HG03108 (cell line): Measurements from ENCODE around the gene ZDHHC22.

Experiments
- ATAC-seq: cut with Tn5 transposase; IDR thresholded peaks from one replicate; pipeline ENCODE4 v1.9.1; 2021; ENCODE audit warnings: moderate library complexity; ENCODE audit not compliant: unreplicated experiment

Gene ZDHHC22

DNA sequence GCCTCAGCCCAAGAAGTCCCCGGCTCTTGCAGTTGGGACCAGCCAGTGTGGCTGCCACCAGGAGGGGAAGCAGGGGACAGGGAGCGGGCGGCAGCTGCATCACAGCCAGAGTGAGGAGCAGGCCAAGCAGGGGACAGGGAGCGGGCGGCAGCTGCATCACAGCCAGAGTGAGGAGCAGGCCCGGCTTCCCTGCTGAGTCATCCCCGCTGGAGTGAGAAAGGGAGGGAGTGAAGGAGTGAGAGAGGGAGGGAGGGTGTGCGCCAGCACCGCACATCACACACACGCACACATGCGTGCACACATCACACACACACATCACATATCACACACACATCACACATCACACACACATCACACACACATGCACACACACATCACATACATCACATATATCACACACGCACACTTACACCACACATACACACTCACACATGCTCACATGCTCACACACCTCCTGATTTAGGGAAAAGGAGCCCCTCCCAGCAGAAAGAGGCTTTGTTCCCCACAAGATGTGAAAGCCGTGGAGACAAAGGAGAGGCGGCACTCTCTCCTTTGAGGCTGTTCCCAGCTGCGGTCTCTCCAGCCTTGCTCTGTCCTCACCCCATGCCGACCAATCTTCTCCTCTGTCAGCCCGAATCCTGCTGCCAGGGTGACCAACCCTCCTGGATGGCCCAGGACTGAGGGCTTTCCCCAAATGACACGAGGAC is 16.7 kb upstream of the ZDHHC22 start:
- ATAC-seq = no peak

GRCh38 chr14:77157740-77158139 is 16.1 kb upstream of the ZDHHC22 start:
- ATAC-seq = no peak

GRCh38 chr14:77155083-77155482 is 13.5 kb upstream of the ZDHHC22 start:
- ATAC-seq = no peak

DNA sequence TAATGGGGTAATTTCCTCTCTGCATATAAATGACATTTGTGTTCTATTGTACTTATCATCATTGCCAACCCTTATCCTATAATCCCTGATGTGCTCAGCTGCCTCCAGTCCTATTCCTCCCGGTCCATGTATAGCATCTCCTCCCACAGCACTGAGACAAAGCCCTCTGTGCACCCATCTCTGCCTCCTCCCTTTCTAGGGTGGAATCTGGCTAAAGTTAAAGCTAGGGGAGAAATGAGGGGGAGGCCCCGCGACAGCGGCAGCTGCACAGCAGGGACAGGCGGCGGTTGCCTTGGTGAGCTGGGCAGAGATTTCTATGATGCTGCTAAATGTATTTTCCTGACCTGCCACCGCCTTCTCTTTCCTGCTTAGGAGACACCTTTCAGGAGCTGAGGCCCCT is 12.8 kb upstream of the ZDHHC22 start:
- ATAC-seq = no peak

GRCh38 chr14:77153802-77154201 is 12.2 kb upstream of the ZDHHC22 start:
- no peak for ATAC-seq

- ATAC-seq = no peak
Measured at GRCh38 chr14:77151918-77152588, 10.5 kb upstream of the ZDHHC22 start.

DNA sequence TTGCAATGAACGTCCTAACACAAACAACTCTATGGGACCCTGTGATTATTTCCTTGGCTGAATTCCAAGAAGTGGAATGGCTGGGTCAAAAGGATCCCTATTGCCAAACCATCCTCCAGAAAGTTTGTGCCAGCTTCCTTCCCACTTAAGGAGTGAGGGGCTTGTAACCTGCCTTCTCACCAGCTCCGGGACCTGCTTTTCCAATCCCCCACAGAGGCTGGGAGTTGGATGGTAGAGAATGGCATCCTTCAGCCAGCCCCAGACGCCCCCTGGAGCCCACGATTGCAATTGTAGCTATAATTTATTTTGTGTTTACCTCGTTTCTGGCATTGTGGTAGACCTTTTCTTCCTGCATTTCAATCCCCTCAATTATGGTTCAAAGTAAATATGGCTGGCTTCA is 9.7 kb upstream of the ZDHHC22 start:
- no peak for ATAC-seq

DNA sequence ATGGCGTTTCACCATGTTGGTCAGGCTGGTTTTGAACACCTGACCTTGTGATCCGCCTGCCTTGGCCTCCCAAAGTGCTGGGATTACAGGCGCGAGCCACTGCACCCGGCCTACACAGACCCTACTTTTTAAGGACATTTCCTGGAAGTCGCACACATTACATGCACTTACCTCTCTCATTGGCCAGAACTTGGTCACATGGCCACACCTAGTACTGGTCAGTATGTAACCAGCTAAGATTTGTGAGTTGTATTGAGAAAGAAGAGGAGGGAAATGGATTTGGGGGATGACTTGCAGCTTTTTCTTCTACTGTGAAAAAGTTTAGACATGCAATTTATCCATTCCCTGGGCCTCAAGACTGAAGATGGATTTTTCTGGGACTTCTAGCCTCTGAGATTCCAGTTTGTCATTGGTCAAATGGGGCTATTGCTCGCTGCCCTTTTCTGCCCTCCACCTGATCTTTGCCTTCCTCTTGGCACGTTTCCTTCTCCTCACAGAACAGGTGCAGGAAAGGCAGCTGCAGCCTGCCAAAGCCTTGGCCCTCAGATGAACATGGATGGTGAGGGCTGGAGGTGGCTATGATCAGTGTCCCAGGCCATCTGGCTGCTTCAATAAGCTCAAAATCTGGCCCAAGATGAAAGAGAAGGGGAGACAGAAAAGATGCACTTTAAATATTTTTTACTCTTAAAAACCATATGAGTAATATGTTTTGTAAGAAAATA is 7.1 kb upstream of the ZDHHC22 start:
- no peak for ATAC-seq

- no peak for ATAC-seq
Measured at GRCh38 chr14:77145975-77146740, 4.6 kb upstream of the ZDHHC22 start.

DNA sequence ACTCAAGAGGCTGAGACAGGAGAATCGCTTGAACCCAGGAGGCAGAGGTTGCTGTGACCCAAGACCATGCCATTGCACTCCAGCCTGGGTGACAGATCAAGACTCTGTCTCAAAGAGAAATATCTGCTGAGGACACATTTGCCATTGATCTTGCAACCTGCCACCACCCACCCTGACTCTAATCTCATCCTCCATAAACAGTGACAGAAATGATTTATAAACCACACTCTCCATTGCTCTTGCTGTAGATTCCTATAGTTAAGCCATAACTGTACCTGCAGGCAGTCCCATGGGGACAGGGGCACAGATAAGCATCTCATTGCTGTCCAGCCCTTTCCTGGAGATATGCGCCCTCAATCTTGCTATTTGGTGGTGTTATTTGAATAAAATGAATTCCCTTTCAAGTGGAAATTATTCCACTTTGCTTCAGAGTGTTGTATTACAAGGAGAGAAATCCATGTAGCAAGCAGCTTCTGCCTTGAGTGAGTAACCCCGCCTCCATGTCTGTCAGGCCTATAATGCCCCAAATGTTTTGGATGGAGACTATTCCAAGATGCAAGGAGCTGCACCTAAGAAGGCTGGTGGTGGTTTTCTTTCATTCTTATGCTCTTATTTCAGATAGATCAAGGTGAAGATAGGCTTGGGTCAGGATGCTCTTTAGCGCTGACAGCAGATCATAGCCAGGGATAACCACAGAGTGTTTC is 3.0 kb upstream of the ZDHHC22 start:
- no peak for ATAC-seq

GRCh38 chr14:77143071-77143470 is 1.5 kb upstream of the ZDHHC22 start:
- ATAC-seq = no peak

DNA sequence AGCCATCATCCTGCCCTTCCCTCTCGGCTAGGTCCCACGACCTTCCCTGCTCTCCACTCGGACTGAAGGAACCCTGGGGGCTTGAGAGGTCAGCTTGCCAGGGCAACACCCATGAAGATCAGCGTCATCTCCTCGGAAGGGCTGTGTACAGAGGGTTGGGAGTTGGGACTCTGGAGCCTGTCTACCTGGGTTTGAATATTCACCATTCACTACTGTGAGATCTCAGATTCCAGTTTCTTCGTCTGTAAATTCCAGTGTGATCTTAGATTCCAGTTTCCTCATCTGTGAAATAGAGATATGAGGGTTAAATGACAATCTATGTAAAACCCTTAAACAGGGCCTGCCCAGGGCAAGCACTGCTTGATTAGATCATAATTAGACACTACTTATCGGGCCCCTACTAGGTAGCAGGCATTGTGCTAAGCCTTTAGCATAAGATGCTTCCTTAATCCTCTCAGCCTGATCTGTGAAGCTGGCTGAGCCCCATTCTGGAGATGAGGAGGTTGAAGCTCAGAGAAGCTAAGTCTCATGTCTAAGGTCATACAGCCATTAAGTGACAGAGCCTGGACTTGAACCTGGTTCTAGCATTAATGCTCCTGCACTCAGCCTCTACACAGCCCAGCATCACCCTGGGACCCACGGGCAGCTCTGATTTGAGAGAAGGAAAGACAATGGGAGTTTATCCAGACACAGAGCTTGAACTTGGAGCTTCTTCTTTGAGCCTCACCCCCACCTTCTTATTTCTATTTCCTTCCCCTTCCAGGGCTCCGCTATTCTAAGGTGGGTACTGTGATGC is 612 bp upstream of the ZDHHC22 start:
- no peak for ATAC-seq

GRCh38 chr14:77140359-77141213 is 1.0 kb downstream of the ZDHHC22 start:
- ATAC-seq = no peak

- ATAC-seq = no peak
Measured at GRCh38 chr14:77139540-77140358, 1.8 kb downstream of the ZDHHC22 start.

- ATAC-seq = no peak
Measured at GRCh38 chr14:77139022-77139421, 2.6 kb downstream of the ZDHHC22 start.

DNA sequence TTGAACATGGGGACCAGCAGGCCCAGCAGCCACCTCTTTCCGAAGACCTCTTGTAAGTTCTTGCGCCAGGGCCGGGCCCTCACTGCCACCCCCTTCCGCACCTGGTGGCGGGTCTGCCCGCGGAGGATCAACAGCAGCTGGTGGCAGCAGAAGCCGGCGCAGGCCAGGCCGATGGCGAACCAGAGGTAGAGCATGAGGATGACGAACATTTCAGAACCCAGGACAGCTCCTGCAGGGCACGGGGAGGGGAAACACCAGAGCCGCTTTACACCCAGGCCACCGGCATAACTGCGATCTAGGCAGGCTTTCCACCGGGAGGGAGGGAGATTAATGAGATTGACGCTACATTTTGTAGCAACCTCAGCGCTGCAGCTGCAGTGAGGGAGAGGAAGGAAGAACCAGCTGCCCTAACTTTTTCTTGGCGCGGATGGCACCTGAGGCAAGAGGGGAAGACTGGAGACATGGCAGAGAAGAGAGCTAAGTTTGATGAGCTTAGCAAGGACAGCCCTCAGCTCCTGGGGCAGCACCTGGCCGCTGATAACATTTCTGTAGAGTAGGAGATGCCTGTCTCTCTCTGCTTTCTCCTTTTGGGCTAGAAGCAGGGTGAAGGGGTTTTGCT is 7.8 kb downstream of the ZDHHC22 start:
- no peak for ATAC-seq

GRCh38 chr14:77131871-77132486 is 9.6 kb downstream of the ZDHHC22 start:
- ATAC-seq = no peak
